Smooth muscle cell (in vitro differentiated cells): ENCODE data around the gene CENPF. TPM values are rescaled to one million over a fixed set of nuclear protein-coding genes. Genes with fewer than 3 reads are reported as not detected.
A peak's percentile ranks its signal among the peaks of the same experiment; 100 is the strongest.

Source experiments
- DNase-seq: peaks from one replicate; lab custom pipeline; 2025; ENCODE audit not compliant: unreplicated experiment; lab: John Stamatoyannopoulos, UW
- H2AFZ ChIP-seq: fragments of 200-600 bp; sonication (generic); 2 replicates; pipeline ENCODE4 v1.6.0; 2016; ENCODE audit warnings: antibody characterized with exemption, low read depth, mild to moderate bottlenecking
- H3F3A ChIP-seq: fragments of 200-600 bp; sonication (generic); 2 replicates; pipeline ENCODE4 v1.6.0; 2017; ENCODE audit warnings: antibody characterized with exemption, low read depth
- H3K27ac ChIP-seq: fragments of 200-600 bp; sonication (generic); 2 replicates; pipeline ENCODE4 v1.5.1; 2016; ENCODE audit warnings: low read depth, mild to moderate bottlenecking
- H3K27me3 ChIP-seq: fragments of 200-600 bp; sonication (generic); 2 replicates; pipeline ENCODE4 v1.6.1; 2016; ENCODE audit warnings: low read depth, mild to moderate bottlenecking
- H3K36me3 ChIP-seq: fragments of 200-600 bp; sonication (generic); 2 replicates; pipeline ENCODE4 v1.5.1; 2016; ENCODE audit warnings: low read depth
- H3K4me1 ChIP-seq: fragments of 200-600 bp; sonication (generic); 2 replicates; pipeline ENCODE4 v1.5.1; 2016; ENCODE audit warnings: low read depth
- H3K4me2 ChIP-seq: fragments of 200-600 bp; sonication (generic); 2 replicates; pipeline ENCODE4 v1.6.0; 2016; ENCODE audit warnings: mild to moderate bottlenecking
- H3K4me3 ChIP-seq: fragments of 200-600 bp; sonication (generic); 2 replicates; pipeline ENCODE4 v1.5.1; 2016; ENCODE audit warnings: mild to moderate bottlenecking
- H3K79me2 ChIP-seq: fragments of 200-600 bp; sonication (generic); 2 replicates; pipeline ENCODE4 v1.6.0; 2016; ENCODE audit warnings: low read depth, mild to moderate bottlenecking
- H3K9ac ChIP-seq: fragments of 200-600 bp; sonication (generic); 2 replicates; pipeline ENCODE4 v1.6.0; 2016; ENCODE audit warnings: low read depth
- H3K9me3 ChIP-seq: fragments of 200-600 bp; sonication (generic); replicated peaks from 2 replicates; pipeline ENCODE4 v1.5.1; 2016; ENCODE audit warnings: low read depth
- H4K20me1 ChIP-seq: fragments of 200-600 bp; sonication (generic); 2 replicates; pipeline ENCODE4 v1.6.0; 2016; ENCODE audit warnings: low read depth
- CTCF ChIP-seq: fragments of 200-600 bp; sonication (generic); IDR thresholded peaks from 2 replicates; pipeline ENCODE4 v1.5.1; 2017; ENCODE audit warnings: borderline replicate concordance, mild to moderate bottlenecking, antibody characterized with exemption; ENCODE audit not compliant: insufficient read depth, poor library complexity, severe bottlenecking
- WGBS: methylation state at CpG from one replicate; pipeline ENCODE4 v1.1.7; 2016; ENCODE audit warnings: low lambda C conversion rate; 5-methylcytosine and 5-hydroxymethylcytosine counted together
- polyA plus RNA-seq: library from polyadenylated mRNA; unstranded; fragments of >200 nt; fragmentation: Nextera tagmentation; extraction: Ambion mirVana; gene quantifications from 2 replicates; pipeline ENCODE4 v1.2.1, GENCODE V29; 2016
- total RNA-seq: library from RNA; depleted of rRNA; stranded (reverse); fragments of >200 nt; gene quantifications from 2 replicates; pipeline ENCODE4 v1.2.3, GENCODE V29; 2014

The CENPF gene
- total RNA-seq (7.4 and 10.1 TPM in 2 replicates), polyA plus RNA-seq (8.3 and 11.3 TPM in 2 replicates)

GRCh38 chr1:214602764-214603657, at the start of gene CENPF:
Gene CENPF, plus strand, starts transcription at chr1:214603195. Its CDS starts 10,560 bp downstream, at chr1:214613755.
- no peak within 1 kb of the TSS for H3K27ac ChIP-seq
- H3K9me3 ChIP-seq: no peaks in the 10 kb centered on the region
- H3F3A ChIP-seq: no peaks in the 10 kb centered on the region
- peak within 1 kb of the TSS; percentile 97 for H3K4me2 ChIP-seq
- no peaks in the 10 kb centered on the region for H4K20me1 ChIP-seq
- H3K4me3 ChIP-seq: peak within 1 kb of the TSS; percentile 89
- WGBS: 1% methylated on average over 50 of the region's 65 CpGs
- no peaks in the 10 kb centered on the region for H3K27me3 ChIP-seq
- DNase-seq: peak; percentile 72
- peak within 1 kb of the TSS; percentile 77 for H3K9ac ChIP-seq
- H2AFZ ChIP-seq: peak within 1 kb of the TSS; percentile 94
- H3K79me2 ChIP-seq: peaks cover 25% of the 10 kb centered on the region
- peaks cover 8% of the 10 kb centered on the region for H3K4me1 ChIP-seq
- no peaks in the 10 kb centered on the region for H3K36me3 ChIP-seq
- no peak for TF ChIP-seq CTCF

GRCh38 chr1:214557952-214558735, 44.9 kb upstream of the CENPF start:
- Histone ChIP-seq H3K36me3 (no peaks in the 10 kb centered on the region), H3K4me2 (peak overlapping the region; percentile 52), H3F3A (peaks cover 9% of the 10 kb centered on the region), H3K79me2 (no peaks in the 10 kb centered on the region), H3K9me3 (no peaks in the 10 kb centered on the region), H3K9ac (no peak overlapping the region), H3K4me1 (peaks cover 17% of the 10 kb centered on the region), H3K4me3 (no peak overlapping the region), H3K27ac (peak overlapping the region; percentile 62), H2AFZ (peak overlapping the region; percentile 5), H3K27me3 (no peaks in the 10 kb centered on the region), H4K20me1 (no peaks in the 10 kb centered on the region)
- TF ChIP-seq CTCF: no peak
- DNase-seq: no peak
- 47% methylated on average over 8 of the region's 8 CpGs for WGBS

- no peak for DNase-seq
- Histone ChIP-seq H3K36me3 (no peaks in the 10 kb centered on the region), H3K4me1 (no peaks in the 10 kb centered on the region), H3F3A (no peaks in the 10 kb centered on the region), H3K79me2 (no peaks in the 10 kb centered on the region), H3K9me3 (no peaks in the 10 kb centered on the region), H2AFZ (no peak overlapping the region), H3K9ac (no peak overlapping the region), H3K27me3 (no peaks in the 10 kb centered on the region), H3K4me3 (no peak overlapping the region), H4K20me1 (no peaks in the 10 kb centered on the region), H3K27ac (no peak overlapping the region), H3K4me2 (no peak overlapping the region)
- TF ChIP-seq CTCF: no peak
These were observed 39.1 kb upstream of the CENPF start for GRCh38 chr1:214563881-214564280.
